NCI-H2107 treated with DMSO at 0.1 percent for 48 hours (cell line): Measurements from ENCODE around the gene CYP8B1.

Experiments
- DNase-seq: peaks from one replicate; lab custom pipeline; 2025; ENCODE audit not compliant: unreplicated experiment; lab: John Stamatoyannopoulos, UW

CYP8B1 gene

DNA sequence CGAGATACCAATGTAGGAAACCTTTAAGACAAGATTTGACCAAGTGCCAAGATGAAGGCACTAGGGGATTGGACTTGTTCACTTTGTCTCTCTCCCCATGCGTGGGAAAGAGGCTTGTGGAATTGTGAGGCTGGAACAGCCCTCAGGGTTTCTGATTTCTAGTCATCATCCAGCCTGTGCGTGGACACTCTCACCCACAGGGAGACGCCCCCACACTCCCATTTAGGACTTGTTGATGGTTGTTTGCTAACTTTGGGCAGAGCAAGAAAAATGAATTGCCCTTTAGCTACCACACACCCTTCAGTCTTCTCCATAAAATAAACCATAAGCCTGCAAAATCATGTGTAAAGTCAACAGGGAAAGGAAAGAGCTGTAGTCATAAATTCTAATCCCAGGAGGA is 48.0 kb downstream of the CYP8B1 start:
- no peak for DNase-seq

- DNase-seq, result no peak
Observed at GRCh38 chr3:42827023-42827422, 48.7 kb downstream of the CYP8B1 start.

DNA sequence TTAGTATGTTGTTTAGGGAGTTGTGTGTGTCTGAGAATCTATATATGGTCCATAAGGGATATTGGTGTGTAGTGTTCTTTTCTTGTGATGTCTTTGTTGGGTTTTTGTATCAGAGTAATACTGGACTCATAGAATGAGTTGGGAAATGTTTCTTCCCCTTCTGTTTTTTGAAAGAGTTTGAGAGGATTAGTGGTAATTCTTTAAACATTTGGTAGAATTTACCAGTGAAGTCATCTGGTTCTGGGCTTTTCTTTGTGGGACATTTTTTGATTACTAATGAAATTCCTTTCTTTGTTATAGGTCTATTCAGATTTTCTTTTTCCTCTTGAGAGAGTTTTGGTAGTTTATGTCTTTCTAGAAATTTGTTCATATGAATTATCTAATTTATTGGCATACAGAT is 49.5 kb downstream of the CYP8B1 start:
- DNase-seq, result no peak

DNA sequence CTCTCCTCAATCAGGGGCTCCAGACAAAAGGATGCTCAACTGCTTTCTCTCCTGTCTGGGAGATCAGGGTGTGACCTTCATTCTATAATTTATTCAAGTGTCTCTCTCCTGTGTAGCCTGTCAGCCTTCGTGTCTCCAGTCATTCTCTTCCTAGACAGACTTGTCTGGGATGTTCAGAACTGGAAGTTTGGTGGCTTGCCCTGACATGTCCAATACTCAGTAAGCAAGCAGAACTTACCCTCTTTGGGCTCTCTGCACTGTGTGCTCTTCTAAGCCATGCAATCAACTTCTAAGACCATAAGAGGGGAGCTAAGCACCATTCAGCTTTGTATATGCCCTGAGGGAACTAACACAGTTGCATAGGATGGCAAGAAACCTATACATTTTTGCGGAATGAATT is 52.3 kb downstream of the CYP8B1 start:
- no peak for DNase-seq

DNA sequence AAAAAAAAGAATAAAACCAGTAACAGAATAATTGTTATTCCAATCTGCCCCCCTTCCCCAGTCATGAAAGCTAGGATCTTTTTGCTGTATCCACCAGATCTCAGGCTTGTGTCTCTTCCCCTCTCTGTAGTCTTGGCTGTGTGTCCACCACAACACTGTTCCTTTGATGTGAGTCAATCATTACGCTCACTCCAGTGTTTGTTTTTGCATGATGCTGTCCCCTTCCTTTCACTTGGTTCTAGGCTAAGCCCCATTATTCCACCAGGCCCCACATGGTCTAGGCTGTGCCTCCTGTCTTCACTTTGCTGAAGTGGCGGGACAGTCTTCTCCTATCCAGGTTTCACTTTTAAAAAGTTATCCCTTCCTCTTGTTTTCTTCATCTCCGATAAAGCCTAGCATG is 52.9 kb downstream of the CYP8B1 start:
- no peak for DNase-seq
